GM19397 (cell line): ENCODE measurements around the gene LILRB5.
"Not testable (repeated sequence)": the region's sequence is repeated elsewhere in the genome, so short reads cannot be mapped to it uniquely, and the experiment has no call there.

ENCODE experiments used
- ATAC-seq: cut with Tn5 transposase; IDR thresholded peaks from one replicate; pipeline ENCODE4 v1.9.1; 2021; ENCODE audit warnings: mild to moderate bottlenecking, moderate library complexity; ENCODE audit not compliant: unreplicated experiment

LILRB5 gene

GRCh38 chr19:54245936-54246335, 11.1 kb downstream of the LILRB5 start:
- ATAC-seq, result no peak

GRCh38 chr19:54243809-54244208, 13.3 kb downstream of the LILRB5 start:
- ATAC-seq, result not testable (repeated sequence)

- not testable (repeated sequence) for ATAC-seq
Measured at GRCh38 chr19:54242646-54243045, 14.4 kb downstream of the LILRB5 start, which contains the start of gene LILRA6. Gene LILRA6 (minus strand): TSS chr19:54242790.

DNA sequence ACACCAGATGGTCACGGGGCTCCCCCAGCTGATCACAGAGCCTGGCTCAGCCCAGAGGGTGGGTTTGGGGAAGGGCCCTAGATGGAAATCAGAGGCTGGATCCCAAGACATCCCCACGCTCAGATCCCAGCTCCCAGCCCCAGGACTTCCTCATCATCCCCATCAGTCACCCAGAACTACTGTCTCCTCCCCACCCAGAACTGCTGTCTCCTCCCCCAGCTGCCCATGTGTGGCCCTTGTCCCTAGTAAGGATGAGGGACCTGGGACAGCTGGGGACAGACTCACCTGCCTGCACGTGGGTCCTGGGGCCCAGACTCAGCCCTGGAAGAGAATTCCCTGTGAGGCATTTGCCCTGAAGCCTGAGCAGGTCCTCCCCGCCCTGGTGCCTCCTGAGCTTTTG, 14.8 kb downstream of the LILRB5 start:
- ATAC-seq, result not testable (repeated sequence)

- ATAC-seq, result not testable (repeated sequence)
Measured at GRCh38 chr19:54240372-54241336, 16.4 kb downstream of the LILRB5 start.

DNA sequence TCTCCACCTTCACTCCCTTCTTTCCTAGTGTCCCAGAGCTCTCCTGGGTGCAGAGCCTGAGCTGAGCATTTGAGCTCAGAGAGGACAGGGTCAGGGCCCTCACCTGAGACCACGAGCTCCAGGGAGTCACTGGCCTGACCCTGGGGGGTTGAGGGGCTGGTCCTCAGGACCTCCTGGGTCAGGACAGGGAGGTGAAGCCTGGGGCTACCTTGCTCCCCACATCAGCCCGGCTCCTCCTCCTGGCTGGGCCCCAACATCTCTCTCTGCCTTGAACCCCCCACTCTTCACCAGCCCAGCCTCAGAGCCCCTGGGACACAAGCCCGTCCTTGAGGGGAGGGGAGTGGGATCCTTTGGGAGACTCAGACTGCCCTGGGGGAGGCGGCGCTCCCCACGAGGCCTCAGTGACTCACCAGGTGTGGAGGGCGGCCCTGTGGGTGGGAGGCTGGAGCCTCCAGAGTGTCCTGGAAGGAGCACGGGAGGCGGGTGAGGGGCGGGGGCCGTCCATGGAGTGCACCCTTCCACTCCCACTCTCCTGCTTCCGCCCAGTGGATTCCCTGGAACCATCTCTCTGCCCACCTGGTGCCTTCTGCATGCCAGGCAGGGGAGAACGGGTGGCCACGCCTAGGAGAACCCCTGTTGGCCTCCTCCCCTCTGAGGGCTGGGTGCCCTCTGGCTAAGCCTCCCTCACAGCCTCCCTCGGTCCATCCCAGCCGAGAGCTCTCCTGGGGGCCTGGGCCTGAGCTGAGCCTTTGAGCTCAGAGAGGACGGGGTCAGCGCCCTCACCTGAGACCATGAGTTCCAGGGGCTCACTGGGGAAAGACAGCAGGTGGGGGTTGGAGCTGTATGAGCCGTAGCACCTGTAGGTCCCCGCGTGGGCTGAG, 17.3 kb downstream of the LILRB5 start:
- not testable (repeated sequence) for ATAC-seq

DNA sequence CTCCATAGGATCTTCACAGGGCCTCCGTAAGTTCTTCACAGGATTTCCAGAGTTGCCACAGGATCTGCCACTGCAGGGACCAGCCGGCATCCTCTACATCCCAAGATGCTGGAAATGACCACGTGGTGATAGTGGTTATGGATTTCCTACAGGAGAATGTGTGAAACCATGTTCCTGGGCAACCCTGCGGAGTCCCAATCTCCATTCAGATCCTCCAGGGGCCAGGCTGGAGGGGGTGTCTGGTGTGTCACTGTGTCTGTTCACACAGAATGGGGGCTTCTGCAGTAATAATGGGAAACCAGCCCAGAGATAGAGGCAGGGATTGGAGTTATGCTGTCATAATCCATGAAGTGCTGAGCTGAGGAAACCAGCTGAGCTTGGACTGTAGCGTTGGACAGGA, 23.1 kb downstream of the LILRB5 start:
- ATAC-seq, result no peak

GRCh38 chr19:54231077-54231931, 25.8 kb downstream of the LILRB5 start:
- ATAC-seq, result no peak

- no peak for ATAC-seq
Measured at GRCh38 chr19:54230031-54230430, 27.0 kb downstream of the LILRB5 start.

GRCh38 chr19:54229146-54229545, 27.9 kb downstream of the LILRB5 start:
- no peak for ATAC-seq

GRCh38 chr19:54224619-54225018, 32.5 kb downstream of the LILRB5 start:
- not testable (repeated sequence) for ATAC-seq

DNA sequence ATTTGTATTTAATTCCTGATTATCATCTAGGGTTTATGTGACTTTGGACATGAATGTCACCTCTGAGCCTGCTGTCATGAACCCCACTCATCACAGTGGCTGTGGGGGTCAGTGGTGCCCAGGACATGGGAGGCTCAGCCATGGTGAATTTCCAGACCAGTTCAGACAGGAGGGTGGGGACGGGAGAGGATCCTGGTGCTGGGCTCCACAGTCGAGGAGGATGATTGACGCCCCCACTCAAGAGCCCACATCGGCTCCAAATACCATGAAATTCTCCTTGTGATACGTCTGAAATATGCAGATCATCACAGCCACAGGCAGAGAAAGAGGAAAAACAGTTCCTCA, 33.2 kb downstream of the LILRB5 start:
- not testable (repeated sequence) for ATAC-seq

DNA sequence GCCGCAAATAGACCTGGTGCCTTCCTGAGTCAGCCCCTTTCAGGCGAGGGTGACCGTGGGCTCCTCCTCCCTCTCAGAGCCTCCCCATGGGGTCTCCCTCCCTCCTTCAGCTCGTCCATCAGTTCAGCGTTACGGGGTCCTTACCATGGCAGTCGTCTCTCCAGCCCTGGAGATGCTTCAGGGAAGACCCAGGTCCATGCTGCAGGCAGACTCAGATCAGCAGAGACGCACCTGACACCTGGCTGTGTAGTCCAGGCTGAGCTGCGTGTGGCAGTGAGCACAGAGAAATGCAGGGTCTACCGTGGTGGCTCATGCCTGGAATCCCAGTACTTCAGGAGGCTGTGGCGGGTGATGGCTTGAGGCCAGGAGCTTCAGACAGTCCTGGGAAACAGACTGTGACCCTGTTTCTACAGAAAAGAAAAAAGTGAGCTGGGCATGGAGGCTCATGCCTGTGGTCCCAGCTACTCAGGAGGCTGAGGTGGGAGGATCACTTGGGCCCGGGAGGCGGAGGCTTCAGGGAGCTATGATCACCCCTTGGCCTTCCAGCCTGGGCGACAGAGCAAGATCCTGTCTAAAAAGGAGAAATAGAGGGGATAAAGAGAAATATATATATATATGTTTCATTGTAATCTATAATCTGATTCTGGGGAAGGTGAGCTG, 33.7 kb downstream of the LILRB5 start:
- not testable (repeated sequence) for ATAC-seq

GRCh38 chr19:54222474-54223276, 34.4 kb downstream of the LILRB5 start, which contains the start of gene LILRB3:
Gene LILRB3 (minus strand): TSS chr19:54223007. CDS start chr19:54222976, 31 bp downstream.
- ATAC-seq, result not testable (repeated sequence)

GRCh38 chr19:54221947-54222346, 35.1 kb downstream of the LILRB5 start:
- not testable (repeated sequence) for ATAC-seq

DNA sequence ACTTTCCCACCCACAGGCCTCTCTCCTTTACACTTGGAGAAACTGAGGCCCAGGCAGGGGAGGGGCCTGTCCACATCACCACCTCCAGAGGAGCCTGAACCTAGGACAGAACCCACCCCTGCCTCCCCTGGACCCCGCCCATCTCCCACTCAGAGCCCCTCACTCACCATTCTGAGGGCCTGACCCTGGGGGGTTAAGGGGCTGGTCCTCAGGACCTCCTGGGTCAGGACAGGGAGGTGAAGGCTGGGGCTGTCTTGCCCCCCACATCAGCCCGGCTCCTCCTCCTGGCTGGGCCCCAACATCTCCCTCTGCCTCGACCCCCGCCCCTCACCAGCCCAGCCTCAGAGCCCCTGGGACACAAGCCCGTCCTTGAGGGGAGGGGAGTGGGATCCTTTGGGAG, 37.4 kb downstream of the LILRB5 start:
- ATAC-seq, result not testable (repeated sequence)

DNA sequence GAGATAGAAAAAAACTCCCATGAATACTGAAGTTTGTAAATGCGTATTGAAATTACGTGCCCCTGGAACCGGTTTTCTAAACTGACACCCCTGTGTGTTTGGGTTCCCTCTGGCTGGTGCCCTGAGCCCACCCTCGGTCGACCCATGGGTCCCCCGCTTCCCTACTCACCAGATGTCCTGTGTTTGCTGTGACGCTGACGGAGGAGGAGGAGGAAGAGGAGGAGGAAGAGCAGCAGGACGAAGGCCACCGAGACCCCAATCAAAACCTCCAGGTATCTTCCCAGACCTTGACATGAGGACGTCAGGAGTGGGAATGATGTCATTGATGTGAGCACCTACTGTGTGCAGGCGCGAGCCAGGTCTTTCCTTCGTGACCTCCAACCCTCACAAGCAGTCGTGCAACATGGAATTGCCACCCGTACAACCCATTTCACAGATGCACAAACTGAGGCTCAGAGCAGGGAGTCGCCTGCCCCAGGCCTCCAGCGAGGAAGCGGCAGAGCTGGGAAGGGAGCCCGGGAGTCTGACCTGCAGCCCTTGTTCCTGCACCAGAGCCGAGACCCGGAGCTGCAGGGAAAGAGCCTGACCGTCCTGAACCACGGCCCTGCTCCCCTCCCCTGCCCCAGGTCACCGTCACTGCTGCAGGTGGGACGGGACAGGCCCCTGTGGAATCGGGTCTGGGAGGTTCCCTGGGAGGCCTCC, 38.0 kb downstream of the LILRB5 start:
- ATAC-seq, result no peak

DNA sequence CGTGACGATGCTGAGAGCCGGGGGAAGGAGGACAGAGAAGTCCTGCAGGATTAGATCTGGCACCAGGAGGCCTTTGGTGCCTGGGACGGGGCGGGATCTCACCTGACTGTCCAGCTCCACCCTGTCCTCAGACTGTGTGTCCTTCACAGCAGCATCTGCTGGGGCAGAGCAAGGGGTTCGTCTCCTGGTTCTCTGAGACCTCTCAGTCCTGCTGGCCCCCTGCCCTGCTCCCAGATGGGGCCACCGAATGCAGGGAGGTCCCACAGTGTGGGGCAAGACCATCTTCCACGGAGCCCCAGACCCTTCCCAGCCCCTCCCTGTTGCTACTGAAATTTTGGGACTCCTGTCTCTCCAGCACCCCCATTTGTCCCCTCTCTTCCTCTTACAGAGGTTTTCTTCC, 38.8 kb downstream of the LILRB5 start:
- no peak for ATAC-seq
